GM12873 (cell line): Measurements from ENCODE around the gene UBXN10.

Source experiments
- CTCF ChIP-seq: IDR thresholded peaks from 2 replicates; pipeline ENCODE4 v1.5.1; 2012; ENCODE audit warnings: low read depth, mild to moderate bottlenecking, moderate library complexity, low read length, control low read depth; ENCODE audit not compliant: insufficient read depth; ENCODE audit errors: missing control alignments

UBXN10 gene

GRCh38 chr1:20139776-20140612, 45.9 kb upstream of the UBXN10 start:
- no peak for TF ChIP-seq CTCF

GRCh38 chr1:20141001-20141400, 44.9 kb upstream of the UBXN10 start:
- no peak for TF ChIP-seq CTCF

- TF ChIP-seq CTCF, result no peak
Measured at GRCh38 chr1:20141466-20141865, 44.4 kb upstream of the UBXN10 start.

GRCh38 chr1:20142001-20142710, 43.7 kb upstream of the UBXN10 start:
- no peak for TF ChIP-seq CTCF

- TF ChIP-seq CTCF, result no peak
Measured at GRCh38 chr1:20143318-20143717, 42.6 kb upstream of the UBXN10 start.

- no peak for TF ChIP-seq CTCF
Measured at GRCh38 chr1:20143734-20144565, 41.9 kb upstream of the UBXN10 start.

- no peak for TF ChIP-seq CTCF
Measured at GRCh38 chr1:20147846-20148570, 37.9 kb upstream of the UBXN10 start.
